AG20443 (cell line): ENCODE results near the gene TSPAN5.

ENCODE experiments used
- DNase-seq: peaks from one replicate; pipeline ENCODE4 v3.0.0; 2012; ENCODE audit warnings: low spot score, mixed read lengths

The TSPAN5 gene

GRCh38 chr4:98516441-98517217, 141.8 kb downstream of the TSPAN5 start:
- no peak for DNase-seq

- peak; percentile 66 for DNase-seq
These were observed 142.4 kb downstream of the TSPAN5 start for GRCh38 chr4:98516042-98516440.

- no peak for DNase-seq
These were observed 143.0 kb downstream of the TSPAN5 start for GRCh38 chr4:98515470-98515809.

- DNase-seq, result no peak
These were observed 143.5 kb downstream of the TSPAN5 start for GRCh38 chr4:98514741-98515469.

GRCh38 chr4:98512918-98513317, 145.5 kb downstream of the TSPAN5 start:
- no peak for DNase-seq

- DNase-seq, result peak; percentile 66
These were observed 147.5 kb downstream of the TSPAN5 start for GRCh38 chr4:98510757-98511517.

- DNase-seq, result no peak
These were observed 148.1 kb downstream of the TSPAN5 start for GRCh38 chr4:98510340-98510739.

GRCh38 chr4:98509721-98510120, 148.7 kb downstream of the TSPAN5 start:
- DNase-seq, result no peak

- DNase-seq, result no peak
These were observed 149.4 kb downstream of the TSPAN5 start for GRCh38 chr4:98508829-98509598.

GRCh38 chr4:98508248-98508647, 150.2 kb downstream of the TSPAN5 start:
- DNase-seq, result no peak

- DNase-seq, result no peak
These were observed 151.1 kb downstream of the TSPAN5 start for GRCh38 chr4:98507299-98507698.

- DNase-seq, result no peak
These were observed 151.8 kb downstream of the TSPAN5 start for GRCh38 chr4:98506462-98507132.

- DNase-seq, result no peak
These were observed 152.4 kb downstream of the TSPAN5 start for GRCh38 chr4:98505992-98506391.

GRCh38 chr4:98504091-98504490, 154.3 kb downstream of the TSPAN5 start:
- no peak for DNase-seq

- no peak for DNase-seq
These were observed 154.7 kb downstream of the TSPAN5 start for GRCh38 chr4:98503676-98504075.

GRCh38 chr4:98502624-98503023, 155.8 kb downstream of the TSPAN5 start:
- DNase-seq, result no peak

- no peak for DNase-seq
These were observed 156.4 kb downstream of the TSPAN5 start for GRCh38 chr4:98502031-98502430.

GRCh38 chr4:98501383-98501782, 157.0 kb downstream of the TSPAN5 start:
- DNase-seq, result no peak

- no peak for DNase-seq
These were observed 159.6 kb downstream of the TSPAN5 start for GRCh38 chr4:98498774-98499173.

GRCh38 chr4:98496152-98496845, 162.1 kb downstream of the TSPAN5 start:
- DNase-seq, result no peak

- DNase-seq, result no peak
These were observed 165.1 kb downstream of the TSPAN5 start for GRCh38 chr4:98493296-98493695.
